ENCODE data around the gene IL1A. TPM values are rescaled to one million over a fixed set of nuclear protein-coding genes. Genes with fewer than 3 reads are reported as not detected.

The IL1A gene
- total RNA-seq, 2 experiments from 2014 or later, result not detected

GRCh38 chr2:112832841-112833638 lies 48.7 kb upstream of the IL1A start:
- H3K27ac Mint-ChIP-seq, result no peak overlapping the region
- H3K36me3 Mint-ChIP-seq (ENCODE audit: low read depth), result no peaks in the 10 kb centered on the region
- H3K4me3 Mint-ChIP-seq, result no peak overlapping the region
- peak in 1 of 14 experiments; percentile 30 for DNase-seq
- no peaks in the 10 kb centered on the region for H3K4me1 Mint-ChIP-seq (ENCODE audit: low read depth)
- peaks cover 3% of the 10 kb centered on the region for H3K4me1 ChIP-seq (ENCODE audit: insufficient read depth, low read length)
- POLR2A ChIA-PET, result no interaction called here
- no peaks in the 10 kb centered on the region for H3K36me3 ChIP-seq (ENCODE audit: insufficient read depth, low read length)
- H3K9me3 Mint-ChIP-seq, result no peaks in the 10 kb centered on the region
- ATAC-seq (ENCODE audit: poor library complexity), result no peak
- H3K27me3 Mint-ChIP-seq, result no peaks in the 10 kb centered on the region
- CTCF ChIA-PET, result no interaction called here
- no peak overlapping the region for H3K27ac ChIP-seq (ENCODE audit: low read depth in 1 of 2, low read length in 2 of 2)
- intact Hi-C loops (cut with DNase I, micrococcal nuclease), result no loop called here
- no peaks in the 10 kb centered on the region for H3K27me3 ChIP-seq (ENCODE audit: control insufficient read depth in 1 of 2, insufficient read depth in 2 of 2, low read length in 2 of 2)
- H3K4me3 ChIP-seq (ENCODE audit: low read length), result no peak overlapping the region
- no peaks in the 10 kb centered on the region for H3K9me3 ChIP-seq (ENCODE audit: control insufficient read depth in 1 of 2, insufficient read depth in 1 of 2, low read length in 2 of 2)
- TF ChIP-seq, protein P1, sequence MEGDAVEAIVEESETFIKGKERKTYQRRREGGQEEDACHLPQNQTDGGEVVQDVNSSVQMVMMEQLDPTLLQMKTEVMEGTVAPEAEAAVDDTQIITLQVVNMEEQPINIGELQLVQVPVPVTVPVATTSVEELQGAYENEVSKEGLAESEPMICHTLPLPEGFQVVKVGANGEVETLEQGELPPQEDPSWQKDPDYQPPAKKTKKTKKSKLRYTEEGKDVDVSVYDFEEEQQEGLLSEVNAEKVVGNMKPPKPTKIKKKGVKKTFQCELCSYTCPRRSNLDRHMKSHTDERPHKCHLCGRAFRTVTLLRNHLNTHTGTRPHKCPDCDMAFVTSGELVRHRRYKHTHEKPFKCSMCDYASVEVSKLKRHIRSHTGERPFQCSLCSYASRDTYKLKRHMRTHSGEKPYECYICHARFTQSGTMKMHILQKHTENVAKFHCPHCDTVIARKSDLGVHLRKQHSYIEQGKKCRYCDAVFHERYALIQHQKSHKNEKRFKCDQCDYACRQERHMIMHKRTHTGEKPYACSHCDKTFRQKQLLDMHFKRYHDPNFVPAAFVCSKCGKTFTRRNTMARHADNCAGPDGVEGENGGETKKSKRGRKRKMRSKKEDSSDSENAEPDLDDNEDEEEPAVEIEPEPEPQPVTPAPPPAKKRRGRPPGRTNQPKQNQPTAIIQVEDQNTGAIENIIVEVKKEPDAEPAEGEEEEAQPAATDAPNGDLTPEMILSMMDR (IDR thresholded peaks at IDR 0.05), result no peak

GRCh38 chr2:112831946-112832840 lies 47.9 kb upstream of the IL1A start:
- Mint-ChIP-seq H3K9me3 (no peaks in the 10 kb centered on the region), H3K27ac (no peak overlapping the region), H3K4me1 (ENCODE audit: low read depth) (no peaks in the 10 kb centered on the region), H3K36me3 (ENCODE audit: low read depth) (no peaks in the 10 kb centered on the region), H3K4me3 (no peak overlapping the region), H3K27me3 (no peaks in the 10 kb centered on the region)
- peak in 2 of 14 experiments; percentile 34 to 52 for DNase-seq
- no peak for ATAC-seq (ENCODE audit: poor library complexity)
- H3K27me3 ChIP-seq (ENCODE audit: control insufficient read depth in 1 of 2, insufficient read depth in 2 of 2, low read length in 2 of 2), result no peaks in the 10 kb centered on the region
- H3K4me1 ChIP-seq (ENCODE audit: insufficient read depth, low read length), result peaks cover 2% of the 10 kb centered on the region
- ChIA-PET CTCF (no interaction called here), POLR2A (no interaction called here)
- no peak overlapping the region for H3K4me3 ChIP-seq (ENCODE audit: low read length)
- TF ChIP-seq, protein P1 (IDR thresholded peaks at IDR 0.05), result no peak
- H3K9me3 ChIP-seq (ENCODE audit: control insufficient read depth in 1 of 2, insufficient read depth in 1 of 2, low read length in 2 of 2), result no peaks in the 10 kb centered on the region
- H3K27ac ChIP-seq (ENCODE audit: low read depth in 1 of 2, low read length in 2 of 2), result no peak overlapping the region
- intact Hi-C loops (cut with DNase I, micrococcal nuclease), result no loop called here
- H3K36me3 ChIP-seq (ENCODE audit: insufficient read depth, low read length), result no peaks in the 10 kb centered on the region

DNA sequence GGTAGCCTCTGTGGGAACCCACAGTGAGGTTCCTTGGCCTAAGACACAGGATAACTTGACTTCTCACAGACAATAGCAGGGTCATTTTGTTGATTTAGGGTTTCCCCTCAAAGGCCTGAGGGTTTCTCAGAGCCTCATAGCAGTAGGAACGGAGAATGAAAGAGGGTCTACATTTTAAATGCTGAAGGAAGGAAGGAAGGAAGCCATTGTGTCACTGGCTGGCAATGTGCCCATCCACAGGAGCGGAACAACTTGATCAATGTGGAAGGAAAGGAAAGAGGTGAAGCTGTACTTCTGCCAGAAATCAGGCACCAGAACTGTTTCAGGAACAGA lies 47.2 kb upstream of the IL1A start:
- H3K9me3 Mint-ChIP-seq, result no peaks in the 10 kb centered on the region
- intact Hi-C loops (cut with DNase I, micrococcal nuclease), result no loop called here
- TF ChIP-seq, protein P1 (IDR thresholded peaks at IDR 0.05), result no peak
- ATAC-seq (ENCODE audit: poor library complexity), result no peak
- Histone ChIP-seq H3K27me3 (ENCODE audit: control insufficient read depth in 1 of 2, insufficient read depth in 2 of 2, low read length in 2 of 2) (no peaks in the 10 kb centered on the region), H3K36me3 (ENCODE audit: insufficient read depth, low read length) (no peaks in the 10 kb centered on the region), H3K4me3 (ENCODE audit: low read length) (no peak overlapping the region), H3K4me1 (ENCODE audit: insufficient read depth, low read length) (no peaks in the 10 kb centered on the region), H3K9me3 (ENCODE audit: control insufficient read depth in 1 of 2, insufficient read depth in 1 of 2, low read length in 2 of 2) (no peaks in the 10 kb centered on the region), H3K27ac (ENCODE audit: low read depth in 1 of 2, low read length in 2 of 2) (no peak overlapping the region)
- H3K27ac Mint-ChIP-seq, result no peak overlapping the region
- H3K36me3 Mint-ChIP-seq (ENCODE audit: low read depth), result no peaks in the 10 kb centered on the region
- no peaks in the 10 kb centered on the region for H3K27me3 Mint-ChIP-seq
- DNase-seq, result peak in 2 of 14 experiments; percentile 35 to 48
- POLR2A ChIA-PET, result no interaction called here
- CTCF ChIA-PET, result no interaction called here
- H3K4me3 Mint-ChIP-seq, result no peak overlapping the region
- H3K4me1 Mint-ChIP-seq (ENCODE audit: low read depth), result no peaks in the 10 kb centered on the region
